GM18526 (cell line): Measurements from ENCODE around the gene FOXA3.

Experiments used
- POLR2A ChIP-seq: IDR thresholded peaks from 3 replicates; pipeline ENCODE4 v1.6.1; 2011; ENCODE audit not compliant: insufficient read length; ENCODE audit errors: extremely low read depth

The FOXA3 gene

GRCh38 chr19:45863840-45864628, at the start of gene FOXA3:
Gene FOXA3, plus strand, starts transcription at chr19:45864326. Its CDS starts 131 bp downstream, at chr19:45864457.
- no peak for TF ChIP-seq POLR2A

GRCh38 chr19:45814851-45815480, 49.2 kb upstream of the FOXA3 start, which contains the start of gene RSPH6A:
Gene RSPH6A, minus strand, starts transcription at chr19:45815308. Its CDS starts 132 bp downstream, at chr19:45815176.
- TF ChIP-seq POLR2A = no peak

DNA sequence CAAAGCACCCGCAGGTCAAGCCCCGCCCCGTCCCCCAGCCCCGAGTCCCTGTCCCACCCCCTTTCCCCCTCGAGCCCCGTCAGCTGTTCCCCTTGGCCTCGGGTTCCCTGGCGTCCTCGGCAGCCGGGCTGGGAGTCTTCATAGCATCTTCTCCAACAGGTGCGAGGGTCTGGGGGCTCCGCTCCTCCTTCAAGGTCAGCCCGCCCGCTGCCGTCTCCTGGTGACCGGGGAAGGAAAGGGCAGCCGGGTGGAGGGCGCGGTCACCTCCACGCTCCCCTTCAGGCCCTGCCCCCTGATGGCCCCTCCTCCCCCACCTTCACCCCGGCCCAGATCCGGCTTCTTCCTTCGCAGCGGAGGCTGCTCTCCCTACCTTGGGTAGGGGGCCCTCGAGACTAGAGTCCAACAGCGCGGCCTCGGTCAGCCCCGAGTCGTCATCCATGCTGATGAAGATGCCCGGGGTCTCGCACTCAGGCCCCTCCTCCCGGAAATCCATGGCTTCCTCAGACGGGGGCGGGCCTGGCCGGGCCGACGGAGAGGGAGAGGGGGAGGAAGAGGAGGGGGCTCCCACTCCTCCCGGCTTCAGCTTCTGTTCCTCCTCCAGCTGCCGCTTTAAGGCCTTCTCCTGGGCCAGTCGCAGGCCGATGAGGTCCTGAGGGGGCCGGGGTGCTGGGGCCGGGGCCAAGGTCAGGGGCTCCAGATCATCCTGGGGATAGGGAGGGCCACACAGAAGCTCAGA, 48.5 kb upstream of the FOXA3 start:
- TF ChIP-seq POLR2A = no peak

DNA sequence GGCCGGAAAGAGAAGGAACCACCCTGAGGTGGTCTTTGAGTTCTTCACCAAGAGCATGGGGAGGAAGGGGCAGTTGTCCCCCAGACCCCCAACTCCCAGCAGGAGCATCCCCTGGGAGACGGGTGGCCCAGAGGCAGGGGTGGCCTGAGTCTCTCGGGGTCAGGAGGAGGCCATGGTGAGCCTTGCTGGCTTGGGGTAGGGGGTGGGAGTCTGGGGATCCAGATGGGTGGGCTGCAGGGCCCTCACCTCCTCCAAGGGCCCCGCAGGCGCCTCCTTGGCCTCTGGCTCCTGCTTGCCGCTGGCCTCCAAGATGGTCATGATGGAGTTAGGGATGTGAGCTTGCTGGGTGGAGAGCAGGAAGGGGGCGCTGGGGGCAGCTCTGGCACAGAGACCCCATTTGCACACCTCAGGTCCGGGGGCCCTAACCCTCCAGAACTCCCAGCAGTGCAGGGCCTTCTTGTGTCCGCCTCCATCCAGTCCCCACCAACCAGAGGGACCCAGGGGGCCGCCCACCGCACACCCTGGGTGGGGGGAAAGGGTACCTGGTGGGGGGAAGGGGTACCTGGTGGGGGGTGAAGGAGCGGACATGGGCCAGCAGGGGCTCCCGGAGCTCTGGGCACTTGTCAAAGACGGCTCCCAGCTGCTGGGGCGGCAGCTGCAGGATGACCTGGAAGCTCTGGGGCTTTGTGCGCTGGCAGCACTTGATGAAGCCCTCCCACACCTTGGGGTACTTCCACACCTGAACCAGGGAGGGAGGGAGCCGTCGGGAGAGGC, 47.7 kb upstream of the FOXA3 start:
- TF ChIP-seq POLR2A = no peak

DNA sequence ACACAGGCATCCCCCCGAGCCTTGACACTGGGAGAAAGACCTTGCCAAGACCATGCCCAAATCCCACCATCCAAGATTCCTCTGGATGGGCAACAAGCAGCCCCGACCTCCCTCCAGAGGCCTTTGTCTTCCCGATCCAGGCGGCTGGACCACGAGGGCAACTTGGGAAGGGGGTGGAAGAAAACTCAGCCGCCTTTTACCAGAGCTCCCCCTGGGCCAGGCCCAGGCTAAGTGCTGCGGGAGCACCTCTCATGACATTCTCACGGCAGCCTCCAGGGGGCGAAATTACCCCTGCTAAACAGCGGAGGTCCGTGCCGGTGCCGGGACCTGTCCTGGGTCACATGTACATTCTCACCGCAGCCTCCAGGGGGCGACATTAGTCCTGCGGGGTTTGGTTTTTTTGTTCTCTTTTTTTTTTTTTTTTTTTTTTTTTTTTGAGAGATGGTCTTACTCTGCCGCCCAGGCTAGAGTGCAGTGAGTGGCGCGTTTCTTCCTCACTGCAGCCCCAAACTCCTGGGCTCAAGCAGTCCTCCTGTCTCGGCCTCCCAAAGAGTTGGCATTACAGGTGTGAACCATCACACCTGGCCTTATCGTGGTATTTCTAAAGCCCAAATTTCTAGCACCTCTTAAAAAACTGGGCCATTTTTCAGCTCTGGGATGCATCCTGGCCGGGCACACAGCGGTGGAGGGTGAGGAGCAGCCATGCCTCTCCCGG, 47.0 kb upstream of the FOXA3 start:
- no peak for TF ChIP-seq POLR2A

DNA sequence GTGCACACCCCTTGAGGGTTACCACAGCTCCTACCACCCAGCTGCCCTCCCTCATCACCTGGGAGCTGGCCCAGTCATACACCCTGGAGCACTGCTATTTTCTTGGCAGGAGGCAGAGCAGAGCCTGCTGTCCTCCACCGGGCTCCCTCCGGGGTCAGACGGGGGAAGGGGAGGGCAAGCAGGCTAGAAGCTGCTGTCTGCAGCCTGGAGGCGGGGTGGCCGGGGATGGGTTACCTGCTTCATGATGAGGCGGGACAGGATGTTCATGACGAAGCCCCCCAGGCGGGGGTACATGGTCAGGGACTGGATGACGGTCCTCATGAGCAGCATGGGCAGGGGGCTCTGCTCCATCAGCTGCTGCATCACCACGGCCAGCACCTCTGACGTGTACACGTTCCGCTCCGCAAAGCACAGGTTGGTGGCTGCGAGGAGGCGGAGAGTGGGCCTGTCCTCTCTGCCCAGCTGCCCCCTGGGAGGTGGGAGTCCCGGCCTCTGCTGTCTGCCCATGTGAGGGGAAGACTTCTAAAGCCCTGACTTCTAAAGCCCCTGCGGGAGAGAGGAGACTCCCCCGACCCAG, 46.3 kb upstream of the FOXA3 start:
- no peak for TF ChIP-seq POLR2A

DNA sequence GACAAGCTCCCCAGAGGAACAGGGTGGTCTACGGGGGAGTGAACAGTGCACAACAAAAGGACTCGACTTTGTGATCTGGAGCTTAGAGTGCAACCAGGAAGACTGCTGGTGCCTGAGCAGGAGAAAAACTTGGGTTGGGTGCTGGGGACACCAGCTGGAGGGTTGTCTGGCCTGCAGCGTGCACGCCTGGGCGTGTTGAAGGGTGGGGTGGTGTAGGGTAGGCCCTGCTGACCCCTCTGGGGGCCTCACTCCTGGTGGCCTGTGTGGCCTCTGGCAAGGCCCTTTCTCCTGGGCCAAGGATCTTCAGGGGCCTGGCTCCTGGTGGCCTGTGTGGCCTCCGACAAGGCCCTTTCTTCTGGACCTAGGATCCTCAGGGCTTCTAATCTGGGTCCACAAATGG, 44.4 kb upstream of the FOXA3 start:
- no peak for TF ChIP-seq POLR2A

DNA sequence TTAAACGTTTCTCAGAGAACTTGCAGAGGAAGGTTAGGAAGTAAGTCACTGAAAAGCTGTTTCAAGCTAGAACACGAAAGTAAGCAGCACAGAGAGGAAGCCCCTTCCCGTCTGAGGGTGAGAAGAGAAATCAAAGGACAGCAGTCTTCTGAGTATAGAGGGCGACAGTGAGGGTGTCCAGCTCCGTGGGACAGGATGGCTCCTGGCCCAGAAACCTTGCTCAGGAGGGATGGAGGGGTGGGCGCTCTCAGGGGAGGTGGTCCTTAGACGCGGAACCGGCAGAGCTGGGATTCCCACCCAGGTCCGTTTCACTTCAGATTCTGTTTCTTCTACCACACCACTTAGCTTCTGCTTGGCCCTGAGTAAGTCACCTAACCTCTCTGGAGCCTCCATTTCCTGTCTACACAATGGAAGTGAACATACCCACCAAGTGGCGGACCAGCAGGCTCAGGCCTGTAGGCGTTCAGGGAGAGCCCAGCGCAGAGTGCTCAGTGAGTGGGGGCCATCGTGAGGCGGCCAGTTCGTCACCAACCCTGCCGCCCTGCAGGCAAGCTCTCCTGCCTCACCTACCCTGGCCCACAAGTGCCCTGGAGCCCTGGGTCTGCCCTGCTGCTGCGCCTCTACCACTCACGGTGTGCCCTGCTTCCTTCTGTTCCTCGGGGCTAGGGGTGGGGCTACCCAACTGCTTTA, 43.6 kb upstream of the FOXA3 start:
- no peak for TF ChIP-seq POLR2A

DNA sequence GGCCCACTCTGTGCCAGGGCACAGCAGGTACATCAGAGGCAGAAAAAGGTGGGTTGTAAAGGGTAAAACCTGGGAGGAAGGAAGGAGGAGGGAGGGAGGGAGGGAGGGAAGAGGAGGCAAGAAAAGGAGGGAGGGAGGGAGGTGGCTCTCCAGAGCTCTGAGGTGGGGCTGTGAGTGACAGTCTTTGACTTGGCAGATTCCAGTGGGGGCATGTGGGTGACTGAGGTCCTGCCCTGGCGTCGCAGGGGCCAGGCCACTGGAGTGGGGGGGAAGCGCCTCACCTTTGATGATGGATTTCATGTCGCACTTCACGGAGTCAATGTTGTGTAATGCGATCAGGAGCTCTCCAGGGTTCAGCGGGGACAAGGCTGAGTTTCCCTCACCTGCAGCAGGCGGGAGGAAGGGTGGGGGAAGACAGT, 43.0 kb upstream of the FOXA3 start:
- TF ChIP-seq POLR2A = no peak

- TF ChIP-seq POLR2A = no peak
These were observed 42.6 kb upstream of the FOXA3 start for GRCh38 chr19:45821570-45821969.

DNA sequence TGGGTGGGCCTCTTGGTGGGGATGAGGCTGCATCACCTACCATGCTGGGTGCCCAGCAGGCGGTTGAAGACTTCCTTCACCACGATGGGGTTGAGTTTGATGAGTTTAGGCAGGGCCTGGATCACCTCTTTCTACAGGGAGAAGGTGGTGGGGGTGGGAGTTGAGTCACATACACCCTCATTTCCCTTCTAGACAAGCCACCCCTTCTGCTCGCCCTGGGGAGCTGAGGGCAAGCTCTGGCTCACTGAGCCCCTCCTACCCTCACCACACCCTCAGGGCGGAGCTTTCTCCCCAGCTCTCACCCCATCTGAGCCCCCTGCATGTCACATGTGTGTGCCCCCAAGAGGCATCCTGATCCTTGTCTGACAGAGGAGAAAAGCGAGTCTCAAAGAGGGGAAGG, 41.4 kb upstream of the FOXA3 start:
- TF ChIP-seq POLR2A = no peak

DNA sequence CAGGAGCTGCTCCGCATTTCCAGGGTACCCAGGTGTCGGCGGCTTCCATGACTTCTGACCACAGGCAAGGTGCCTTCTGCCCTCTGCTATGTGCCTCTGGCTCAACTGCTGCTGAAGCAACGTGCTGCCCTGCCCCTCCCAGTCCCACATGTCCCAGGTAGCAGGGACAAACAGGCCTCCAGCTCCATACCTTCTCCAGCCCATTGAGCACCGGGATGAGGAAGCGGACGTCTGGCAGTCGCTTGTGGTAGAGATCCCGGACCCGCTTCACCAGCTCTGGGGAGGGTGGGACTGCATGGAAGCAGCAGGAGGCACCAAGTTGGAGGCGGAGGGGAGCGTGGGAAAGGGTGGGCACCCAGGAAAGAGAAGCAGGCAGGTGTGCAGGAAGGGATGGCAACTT, 40.9 kb upstream of the FOXA3 start:
- TF ChIP-seq POLR2A = no peak

- TF ChIP-seq POLR2A = no peak
These were observed 40.1 kb upstream of the FOXA3 start for GRCh38 chr19:45824041-45824471.

DNA sequence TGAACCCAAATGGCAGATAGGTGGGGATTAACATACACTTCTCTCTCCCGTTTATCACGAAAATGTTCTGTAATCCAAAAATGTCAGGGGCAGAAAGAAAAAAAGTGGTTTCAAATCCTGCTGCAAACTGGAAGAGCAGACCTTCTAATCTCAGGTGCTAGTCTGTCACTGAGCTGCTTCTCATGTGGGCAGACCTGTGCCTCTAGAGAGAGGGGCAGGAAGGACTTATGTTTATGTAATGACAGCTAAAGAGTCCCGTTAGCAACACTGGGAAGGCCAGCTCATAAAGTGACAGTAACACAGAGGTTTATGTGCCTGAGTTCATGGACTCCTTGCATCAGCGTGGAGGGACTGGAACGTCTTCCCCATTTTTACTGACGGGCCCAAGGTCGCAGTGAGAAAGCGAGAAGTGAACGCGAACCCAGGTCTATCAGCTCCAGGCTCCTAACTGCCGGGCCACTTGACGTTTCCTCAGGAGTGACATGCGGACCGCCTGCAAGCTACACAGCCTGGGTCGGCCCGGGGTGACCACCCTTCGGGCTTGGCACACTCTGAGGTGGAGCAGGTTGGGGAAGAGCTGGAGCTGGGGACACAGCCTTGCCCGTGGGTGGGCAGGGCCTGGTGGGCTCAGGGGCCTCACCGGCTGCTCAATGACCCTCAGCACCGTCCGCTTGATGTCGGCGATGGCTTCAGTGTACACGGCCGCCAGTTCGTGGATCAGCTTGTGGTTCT, 39.4 kb upstream of the FOXA3 start:
- no peak for TF ChIP-seq POLR2A
